Vagina (tissue), 2 donors: ENCODE measurements around the gene INO80E. TPM values are rescaled to one million over a fixed set of nuclear protein-coding genes. Genes with fewer than 3 reads are reported as not detected.

Source experiments
- DNase-seq, 2 donors: peaks; one replicate each; pipeline ENCODE4 v3.0.0-alpha.2; 2017; ENCODE audit errors: extremely low spot score in 2 of 2
- H3K27ac ChIP-seq: fragments of 200-600 bp; sonication (generic); one replicate; pipeline ENCODE4 v1.5.1; 2019
- H3K27me3 ChIP-seq: fragments of 200-600 bp; sonication (generic); one replicate; pipeline ENCODE4 v1.5.1; 2019
- H3K36me3 ChIP-seq, 2 donors: fragments of 200-600 bp; sonication (generic); one replicate each; pipeline ENCODE4 v1.5.1; 2017 to 2019
- H3K4me1 ChIP-seq: fragments of 200-600 bp; sonication (generic); one replicate; pipeline ENCODE4 v1.5.1; 2019
- H3K4me3 ChIP-seq, 2 donors: fragments of 200-600 bp; sonication (generic); 1 replicate in 1 of 2; 2 replicates in 1 of 2; pipeline ENCODE4 v1.5.1; 2016 to 2019
- H3K9me3 ChIP-seq: fragments of 200-600 bp; sonication (generic); one replicate; pipeline ENCODE4 v1.5.1; 2019
- CTCF ChIP-seq, 3 experiments: fragments of 450-650 bp in 2 of 3; fragments of 200-600 bp in 1 of 3; sonication (generic) in 1 of 3; IDR thresholded peaks; one replicate each; pipeline ENCODE4 v1.5.1; 2017 to 2019; ENCODE audit warnings: antibody characterized with exemption in 3 of 3, mild to moderate bottlenecking in 2 of 3, moderate library complexity in 2 of 3
- POLR2A ChIP-seq, 2 donors: fragments of 450-650 bp; IDR thresholded peaks; one replicate each; pipeline ENCODE4 v1.6.1; 2017; ENCODE audit warnings: antibody characterized with exemption in 2 of 2, mild to moderate bottlenecking in 2 of 2, moderate library complexity in 2 of 2
- POLR2AphosphoS5 ChIP-seq, 2 donors: sonication (generic); formaldehyde crosslinking; IDR thresholded peaks; one replicate each; pipeline ENCODE4 v1.9.0; 2017; ENCODE audit warnings: antibody characterized with exemption in 2 of 2, mild to moderate bottlenecking in 2 of 2, low read depth in 1 of 2; ENCODE audit not compliant: insufficient read depth in 1 of 2
- intact Hi-C: fragments of 100-400 bp; cut with DNase I; formaldehyde crosslinking; loops from one replicate; pipeline ENCODE4 v1.15.1; 2023
- total RNA-seq: library from RNA; depleted of rRNA; stranded (reverse); fragments of >200 nt; gene quantifications from one replicate; pipeline ENCODE4 v1.2.3, GENCODE V29; 2016

The INO80E gene
- total RNA-seq, 1 donor from 2014 or later: 32.7 TPM

- no peak for TF ChIP-seq POLR2AphosphoS5 (IDR thresholded peaks at IDR 0.05; ENCODE audit: insufficient read depth in 1 of 2, low read depth in 1 of 2)
- TF ChIP-seq CTCF (IDR thresholded peaks at IDR 0.05): no peak
- TF ChIP-seq POLR2A (IDR thresholded peaks at IDR 0.05): no peak
- Histone ChIP-seq H3K4me1 (no peaks in the 10 kb centered on the region), H3K27me3 (no peaks in the 10 kb centered on the region), H3K9me3 (no peaks in the 10 kb centered on the region), H3K27ac (no peak overlapping the region), H3K36me3 (peaks cover 0 to 83% of the 10 kb centered on the region in 2 donors), H3K4me3 (no peak overlapping the region)
- no peak for DNase-seq
- intact Hi-C loops: no loop called here
These were observed 9.8 kb upstream of the INO80E start for GRCh38 chr16:29986231-29986630.

- intact Hi-C loops: no loop called here
- Histone ChIP-seq H3K36me3 (peaks cover 0 to 81% of the 10 kb centered on the region in 2 donors), H3K9me3 (no peaks in the 10 kb centered on the region), H3K27ac (no peak overlapping the region), H3K27me3 (no peaks in the 10 kb centered on the region), H3K4me1 (no peaks in the 10 kb centered on the region), H3K4me3 (no peak overlapping the region)
- no peak for DNase-seq
- TF ChIP-seq CTCF (IDR thresholded peaks at IDR 0.05) (no peak), POLR2A (IDR thresholded peaks at IDR 0.05) (no peak), POLR2AphosphoS5 (IDR thresholded peaks at IDR 0.05; ENCODE audit: insufficient read depth in 1 of 2, low read depth in 1 of 2) (no peak)
These were observed 9.1 kb upstream of the INO80E start for GRCh38 chr16:29986931-29987330.

- peaks cover 0 to 75% of the 10 kb centered on the region in 2 donors for H3K36me3 ChIP-seq
- intact Hi-C loops: no loop called here
These were observed 8.5 kb upstream of the INO80E start for GRCh38 chr16:29987371-29988085.

GRCh38 chr16:29988346-29989075 lies 7.5 kb upstream of the INO80E start:
- H3K27me3 ChIP-seq: no peaks in the 10 kb centered on the region
- H3K4me3 ChIP-seq: no peak overlapping the region
- H3K9me3 ChIP-seq: no peaks in the 10 kb centered on the region
- no peak for DNase-seq
- no peak overlapping the region for H3K27ac ChIP-seq
- peaks cover 0 to 73% of the 10 kb centered on the region in 2 donors for H3K36me3 ChIP-seq
- TF ChIP-seq POLR2A (IDR thresholded peaks at IDR 0.05) (no peak), POLR2AphosphoS5 (IDR thresholded peaks at IDR 0.05; ENCODE audit: insufficient read depth in 1 of 2, low read depth in 1 of 2) (no peak), CTCF (IDR thresholded peaks at IDR 0.05) (no peak)
- intact Hi-C loops: no loop called here
- H3K4me1 ChIP-seq: no peaks in the 10 kb centered on the region

More at GRCh38 chr16:29987371-29988085, 8.5 kb upstream of the INO80E start:
- H3K4me3 ChIP-seq: no peak overlapping the region
- TF ChIP-seq POLR2AphosphoS5 (IDR thresholded peaks at IDR 0.05; ENCODE audit: insufficient read depth in 1 of 2, low read depth in 1 of 2) (no peak), CTCF (IDR thresholded peaks at IDR 0.05) (no peak), POLR2A (IDR thresholded peaks at IDR 0.05) (no peak)
- DNase-seq: no peak
- no peaks in the 10 kb centered on the region for H3K9me3 ChIP-seq
- no peaks in the 10 kb centered on the region for H3K4me1 ChIP-seq
- no peak overlapping the region for H3K27ac ChIP-seq
- no peaks in the 10 kb centered on the region for H3K27me3 ChIP-seq
